Erythroblast (primary cell): ENCODE measurements around the gene EXOC7.

Experiments used
- GATA1 ChIP-seq: IDR thresholded peaks from 2 replicates; pipeline ENCODE4 v1.6.1; 2011; ENCODE audit warnings: low read depth, mild to moderate bottlenecking, control low read depth, low read length, moderate library complexity
- POLR2A ChIP-seq: IDR thresholded peaks from 2 replicates; pipeline ENCODE4 v1.6.1; 2011; ENCODE audit warnings: mild to moderate bottlenecking, low read length

- TF ChIP-seq POLR2A, result no peak
- no peak for TF ChIP-seq GATA1
Measured at GRCh38 chr17:76123191-76123499, 19.6 kb upstream of the EXOC7 start.
